GM19351 (cell line): ENCODE data around the gene ACHE.
"Not testable (repeated sequence)": the region's sequence is repeated elsewhere in the genome, so short reads cannot be mapped to it uniquely, and the experiment has no call there.

Source experiments
- ATAC-seq: cut with Tn5 transposase; IDR thresholded peaks from one replicate; pipeline ENCODE4 v1.9.1; 2021; ENCODE audit warnings: mild to moderate bottlenecking, moderate library complexity; ENCODE audit not compliant: unreplicated experiment

Gene ACHE

DNA sequence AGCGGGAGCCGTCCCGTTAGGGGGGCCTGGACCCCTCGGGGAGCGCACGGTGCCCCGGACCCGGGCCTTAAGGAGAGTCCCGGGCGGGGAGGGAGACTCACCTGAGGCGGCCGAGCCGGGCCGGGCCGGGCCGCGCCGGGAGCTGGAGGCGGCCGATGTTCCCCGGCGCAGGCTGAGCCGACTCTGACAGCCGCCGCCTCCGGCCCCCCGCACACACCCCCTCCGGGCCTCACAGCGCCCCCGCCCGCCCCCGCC is at the start of gene ACHE:
TSS of gene ACHE (minus strand) at position 188 of the 255 bp plus-strand sequence. CDS start 1,656 bp downstream, outside the sequence.
- ATAC-seq: no peak

DNA sequence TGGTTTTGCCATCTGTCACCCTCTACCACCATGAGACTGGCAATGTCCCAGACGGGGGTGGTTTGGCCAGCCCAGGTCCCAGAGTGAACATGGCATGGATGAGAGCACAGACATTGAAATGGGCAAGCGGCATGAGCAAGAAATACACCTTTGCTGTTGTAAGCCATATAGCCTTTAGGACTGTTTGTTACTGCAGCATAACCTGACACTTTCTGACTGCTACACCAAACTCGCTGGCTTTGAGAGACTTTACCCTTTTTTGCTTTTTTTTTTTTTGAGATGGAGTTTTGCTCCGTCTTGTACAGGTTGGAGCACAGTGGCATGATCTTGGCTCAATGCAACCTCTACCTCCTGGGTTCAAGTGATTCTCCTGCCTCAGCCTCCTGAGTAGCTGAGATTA is 48.5 kb upstream of the ACHE start:
- ATAC-seq: no peak

DNA sequence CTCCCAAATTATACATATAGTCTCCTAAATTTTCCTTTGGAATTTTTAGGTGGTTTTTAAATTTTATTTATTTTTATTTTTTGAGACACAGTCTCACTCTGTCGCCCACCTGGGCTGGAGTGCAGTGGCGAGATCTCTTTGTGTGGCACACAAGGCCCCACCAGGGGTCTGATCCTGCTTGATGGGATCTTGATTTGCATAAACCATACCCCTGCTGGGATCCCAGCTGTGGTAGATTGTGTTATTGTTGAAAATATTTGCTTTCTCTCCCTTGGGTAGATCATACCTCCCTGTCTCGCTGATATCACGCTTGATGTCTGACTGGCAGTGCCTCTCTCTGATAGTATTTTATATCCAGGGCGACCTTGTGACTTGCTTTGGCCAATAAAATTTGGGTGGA is 48.0 kb upstream of the ACHE start:
- ATAC-seq: no peak

GRCh38 chr7:100942045-100942774 is 46.5 kb upstream of the ACHE start:
- ATAC-seq: no peak

DNA sequence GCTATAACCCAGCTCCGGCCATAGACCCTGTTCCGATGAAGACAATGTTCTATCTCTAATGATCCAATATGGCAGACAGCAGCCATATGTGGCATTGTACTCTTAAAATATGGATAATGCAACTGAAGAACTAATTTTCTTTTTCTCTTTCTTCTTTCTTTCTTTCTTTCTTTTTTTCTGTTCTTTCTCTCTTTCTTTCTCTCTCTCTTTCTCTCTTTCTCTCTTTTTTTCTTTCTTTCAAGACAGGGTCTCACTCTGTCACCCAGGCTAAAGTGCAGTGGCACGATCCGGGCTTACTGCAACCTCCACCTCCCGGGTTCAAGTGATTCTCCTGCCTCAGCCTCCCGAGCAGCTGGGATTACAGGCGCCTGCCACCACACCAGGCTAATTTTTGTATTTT is 40.5 kb upstream of the ACHE start:
- not testable (repeated sequence) for ATAC-seq

DNA sequence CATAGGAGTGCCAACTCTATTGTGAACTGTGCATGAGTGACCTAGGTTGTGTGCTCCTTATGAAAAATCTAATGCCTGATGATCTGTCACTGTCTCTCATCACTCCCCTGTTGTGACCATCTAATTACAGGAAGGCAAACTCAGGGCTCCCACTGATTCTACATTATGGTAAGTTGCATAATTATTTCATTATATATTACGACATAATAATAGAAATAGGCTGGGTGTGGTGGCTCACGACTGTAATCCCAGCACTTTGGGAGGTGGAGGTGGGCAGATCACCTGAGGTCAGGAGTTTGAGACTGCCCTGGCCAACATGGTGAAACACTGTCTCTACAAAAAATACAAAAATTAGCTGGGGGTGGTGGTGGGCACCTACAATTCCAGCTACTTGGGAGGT is 39.7 kb upstream of the ACHE start:
- not testable (repeated sequence) for ATAC-seq

- ATAC-seq: no peak
These were observed 38.0 kb upstream of the ACHE start for GRCh38 chr7:100933734-100934133.

GRCh38 chr7:100929808-100930174 is 34.1 kb upstream of the ACHE start:
- ATAC-seq: no peak

DNA sequence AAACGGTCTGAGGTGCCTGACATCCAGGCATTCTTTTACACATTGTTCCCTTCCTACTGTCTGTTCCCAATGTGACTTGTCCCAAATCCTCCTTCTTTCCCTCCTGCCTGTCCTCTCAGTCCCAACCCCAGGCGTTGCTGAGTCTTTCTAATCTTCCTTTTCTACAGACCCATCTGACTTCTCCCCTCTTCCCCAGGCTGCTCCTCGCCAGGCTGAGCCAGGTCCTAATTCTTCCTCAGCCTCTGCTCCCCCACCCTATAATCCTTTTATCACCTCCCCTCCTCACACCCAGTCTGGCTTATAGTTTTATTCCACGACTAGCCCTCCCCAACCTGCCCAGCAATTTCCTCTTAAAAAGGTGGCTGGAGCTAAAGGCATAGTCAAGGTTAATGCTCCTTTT is 27.9 kb upstream of the ACHE start:
- ATAC-seq: not testable (repeated sequence)

- no peak for ATAC-seq
These were observed 25.4 kb upstream of the ACHE start for GRCh38 chr7:100921039-100921438.

DNA sequence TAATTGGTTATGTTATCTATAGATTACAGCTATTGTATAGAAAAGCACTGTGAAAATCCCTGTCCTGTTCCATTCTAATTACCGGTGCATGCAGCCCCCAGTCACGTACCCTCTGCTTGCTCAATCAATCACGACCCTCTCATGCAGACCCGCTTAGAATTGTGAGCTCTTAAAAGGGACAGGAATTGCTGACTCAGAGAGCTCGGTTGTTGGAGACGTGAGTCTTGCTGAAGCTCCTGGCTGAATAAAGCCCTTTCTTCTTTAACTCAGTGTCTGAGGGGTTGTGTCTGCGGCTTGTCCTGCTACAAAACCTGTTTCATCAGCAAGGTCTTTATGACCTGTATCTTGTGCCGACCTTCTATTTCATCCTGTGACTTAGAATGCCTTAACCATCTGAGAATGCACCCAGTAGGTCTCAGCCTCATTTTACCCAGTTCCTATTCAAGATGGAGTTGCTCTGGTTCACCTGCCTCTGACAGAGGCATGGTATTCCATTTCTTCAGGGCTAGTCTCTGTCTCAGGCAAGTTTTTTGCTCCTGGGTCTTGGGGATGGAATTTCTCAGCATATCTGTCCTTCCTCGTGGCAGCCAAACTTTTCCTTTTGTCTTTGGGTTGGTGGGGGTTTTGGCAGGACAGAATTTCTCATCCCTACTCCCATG is 24.2 kb upstream of the ACHE start:
- ATAC-seq: not testable (repeated sequence)

DNA sequence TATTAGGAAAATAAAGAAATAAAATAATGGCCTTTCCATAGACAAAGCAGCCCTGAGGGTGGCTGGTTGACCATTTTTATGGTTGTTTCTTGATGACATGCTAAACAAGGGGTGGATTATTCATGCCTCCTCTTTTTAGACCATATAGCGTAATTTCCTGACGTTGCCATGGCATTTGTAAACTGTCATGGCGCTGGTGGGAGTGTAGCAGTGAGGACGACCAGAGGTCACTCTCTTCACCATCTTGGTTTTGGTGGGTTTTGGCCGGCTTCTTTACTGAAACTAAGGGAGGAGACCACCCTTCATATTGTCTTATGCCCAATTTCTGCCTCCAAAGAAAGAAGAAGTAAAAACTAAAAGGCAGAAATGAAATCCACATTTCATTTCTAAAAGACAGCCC is 23.6 kb upstream of the ACHE start:
- ATAC-seq: not testable (repeated sequence)

DNA sequence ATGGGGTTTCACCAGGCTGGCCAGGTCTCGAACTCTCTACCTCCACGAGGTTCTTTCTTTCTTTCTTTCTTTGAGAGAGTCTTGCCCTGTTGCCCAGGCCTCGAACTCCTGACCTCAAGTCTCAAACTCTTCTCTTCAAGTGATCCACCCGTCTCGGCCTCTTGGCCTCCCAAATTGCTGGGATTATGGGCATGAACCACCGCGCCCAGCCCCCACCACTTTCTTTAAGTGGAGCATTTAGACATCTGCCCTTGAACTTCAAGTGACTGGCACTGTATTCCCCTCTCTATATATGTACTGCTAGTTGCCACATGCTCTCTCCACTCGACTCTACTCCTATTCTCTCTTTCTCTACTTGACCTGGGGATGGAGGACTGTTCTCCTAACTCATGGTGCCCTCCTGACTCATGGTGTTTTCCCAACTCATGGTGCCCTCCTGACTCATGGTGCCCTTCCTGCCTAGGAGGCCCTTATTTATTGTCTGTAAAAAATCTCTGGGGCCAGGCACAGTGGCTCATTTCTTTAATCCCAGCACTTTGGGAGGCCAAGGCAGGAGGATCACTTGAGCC is 19.3 kb upstream of the ACHE start:
- no peak for ATAC-seq

GRCh38 chr7:100914208-100914878 is 18.7 kb upstream of the ACHE start:
- no peak for ATAC-seq

DNA sequence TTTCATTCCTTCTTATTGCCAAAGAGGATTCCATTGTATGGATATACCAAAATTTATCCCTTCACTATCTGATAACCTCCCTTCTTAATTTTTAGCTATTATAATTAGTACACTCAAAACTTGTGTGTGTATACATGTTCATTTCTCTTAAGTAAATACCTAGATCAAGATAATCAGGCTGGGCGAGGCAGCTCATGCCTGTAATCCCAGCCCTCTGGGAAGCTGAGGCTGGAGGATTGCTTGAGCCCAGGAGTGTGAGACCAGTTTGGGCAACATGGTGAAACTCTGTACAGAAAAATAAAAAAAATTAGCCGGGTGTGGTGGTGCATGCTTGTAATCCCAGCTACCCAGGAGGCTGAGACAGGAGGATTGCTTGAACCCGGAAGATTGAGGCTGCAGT is 15.8 kb upstream of the ACHE start:
- ATAC-seq: no peak

DNA sequence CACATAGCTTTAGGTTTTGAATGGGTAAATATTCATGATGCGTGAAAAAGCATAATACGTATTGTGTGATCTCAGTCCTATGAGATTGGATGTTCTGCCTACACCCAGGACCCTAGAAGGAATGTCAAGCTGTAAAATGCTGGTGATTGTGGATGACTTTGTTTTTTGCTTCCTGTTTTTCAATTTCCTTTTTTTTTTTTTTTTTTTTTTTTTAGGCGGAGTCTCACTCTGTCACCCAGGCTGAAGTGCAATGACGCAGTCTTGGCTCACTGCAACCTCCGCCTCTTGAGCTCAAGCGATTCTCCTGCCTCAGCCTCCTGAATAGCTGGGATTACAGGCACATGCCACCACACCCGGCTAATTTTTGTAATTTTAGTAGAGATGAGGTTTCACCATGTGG is 14.8 kb upstream of the ACHE start:
- not testable (repeated sequence) for ATAC-seq

- no peak for ATAC-seq
These were observed 12.8 kb upstream of the ACHE start for GRCh38 chr7:100908512-100908911.

- ATAC-seq: no peak
These were observed 7.0 kb upstream of the ACHE start for GRCh38 chr7:100902638-100903037.

- ATAC-seq: no peak
These were observed 6.2 kb upstream of the ACHE start for GRCh38 chr7:100901921-100902332.

DNA sequence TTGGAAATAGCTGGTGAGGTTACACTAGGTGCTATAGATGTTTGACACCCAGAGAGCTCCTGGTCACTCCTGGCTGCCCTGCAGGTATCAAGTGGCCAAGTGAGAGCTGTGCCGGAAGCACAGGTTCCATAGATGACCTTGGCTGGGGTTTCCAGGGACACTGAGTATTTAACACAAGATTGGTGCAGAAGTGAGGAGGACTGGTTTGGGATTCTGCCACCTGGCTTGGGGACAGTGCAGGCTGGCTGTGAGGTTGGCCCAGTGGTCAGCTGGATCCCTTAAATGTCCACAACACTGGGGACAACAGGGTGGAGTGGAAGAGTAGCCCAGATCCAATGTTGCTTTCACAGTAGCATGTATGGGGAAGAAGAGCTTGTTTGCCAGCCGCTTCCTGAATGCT is 5.3 kb upstream of the ACHE start:
- ATAC-seq: no peak

- ATAC-seq: no peak
These were observed 3.7 kb upstream of the ACHE start for GRCh38 chr7:100899432-100899831.
